ENCODE data around the gene LMBRD2. TPM values are rescaled to one million over a fixed set of nuclear protein-coding genes. Genes with fewer than 3 reads are reported as not detected.

LMBRD2 gene
- total and polyA plus RNA-seq, 2 of the 8 experiments (the other 6 are each of a cell fraction or from before 2014, with no cell fraction given), result 1.1 to 4.1 TPM

GRCh38 chr5:36147681-36148080 lies 4.0 kb downstream of the LMBRD2 start:
- H2BK20ac ChIP-seq (ENCODE audit: low read length), result no peak overlapping the region
- no peaks in the 10 kb centered on the region for H3K79me1 ChIP-seq (ENCODE audit: low read depth, low read length)
- no peak for FAIRE-seq
- no peak overlapping the region for H2BK5ac ChIP-seq (ENCODE audit: low read depth, low read length)
- no peak overlapping the region for H3K56ac ChIP-seq (replicated peaks; ENCODE audit: insufficient read length, low read depth, low read length)
- H3K9me3 ChIP-seq (ENCODE audit: insufficient read depth in 2 of 2, low read depth in 1 of 2, low read length in 1 of 2), result no peaks in the 10 kb centered on the region
- no peak overlapping the region for H3K9ac ChIP-seq (replicated peaks in 1 of 4; ENCODE audit: extremely low read depth in 1 of 4, low read depth in 3 of 4, low read length in 3 of 4)
- H3K27me3 ChIP-seq (replicated peaks in 1 of 4; ENCODE audit: control insufficient read depth in 3 of 4, extremely low read depth in 1 of 4, insufficient read depth in 3 of 4, low read length in 3 of 4), result no peaks in the 10 kb centered on the region
- ChIA-PET CTCF (ENCODE audit: partially characterized antibody) (no interaction called here), POLR2A (ENCODE audit: partially characterized antibody) (no interaction called here)
- no peak overlapping the region for H3K23ac ChIP-seq (ENCODE audit: insufficient read length)
- H3K4me3 ChIP-seq (ENCODE audit: extremely low read depth in 1 of 4, insufficient read depth in 2 of 4, low read depth in 3 of 4, low read length in 4 of 4), result no peak overlapping the region
- no peaks in the 10 kb centered on the region for H3K36me3 ChIP-seq (ENCODE audit: control insufficient read depth in 2 of 4, insufficient read depth in 4 of 4, low read length in 3 of 4)
- no peak overlapping the region for H3K14ac ChIP-seq (ENCODE audit: insufficient read length)
- H4K8ac ChIP-seq (ENCODE audit: extremely low read depth, insufficient read depth, low read length), result no peak overlapping the region
- peaks cover 0 to 6% of the 10 kb centered on the region in 2 experiments; a peak in 2 of 4 replicates for H3K79me2 ChIP-seq (ENCODE audit: control insufficient read depth in 1 of 2, insufficient read depth in 2 of 2, low read length in 2 of 2)
- no peak overlapping the region for H3K27ac ChIP-seq (ENCODE audit: low read depth, low read length)
- H2AK5ac ChIP-seq (ENCODE audit: low read depth, low read length), result no peak overlapping the region
- 73% methylated on average over 2 of the region's 2 CpGs; no CpG with 5 or more reads in 1 of the 2 experiments for WGBS, 2 experiments (ENCODE audit: extremely low coverage in 1 of 2, insufficient coverage in 1 of 2, insufficient read length in 1 of 2, insufficient replicate concordance in 2 of 2, low coverage in 1 of 2, low lambda C conversion rate in 2 of 2, missing lambda C conversion rate in 1 of 2)
- H3K4ac ChIP-seq (replicated peaks; ENCODE audit: insufficient read length, low read depth, low read length), result no peak overlapping the region
- no peak overlapping the region for H2BK12ac ChIP-seq (ENCODE audit: low read depth, low read length)
- H2BK120ac ChIP-seq (replicated peaks; ENCODE audit: low read depth, low read length), result no peak overlapping the region
- H4K91ac ChIP-seq (replicated peaks; ENCODE audit: insufficient read length, low read length), result no peak overlapping the region
- peaks cover 12% of the 10 kb centered on the region; the same call in 1 of the 2 replicates for H3K23me2 ChIP-seq (ENCODE audit: low read depth, low read length)
- no peaks in the 10 kb centered on the region for H4K20me1 ChIP-seq (replicated peaks in 1 of 2; ENCODE audit: control insufficient read depth in 1 of 2, insufficient read depth in 2 of 2, low read length in 2 of 2)
- no peak for DNase-seq (ENCODE audit: low read depth in 1 of 2, low spot score in 2 of 2)
- TF ChIP-seq SIRT6 (IDR thresholded peaks at IDR 0.05; ENCODE audit: low read length), result no peak
- no peak for TF ChIP-seq SIX5 (IDR thresholded peaks at IDR 0.05; ENCODE audit: low read depth, low read length)
- TF ChIP-seq, protein P1, sequence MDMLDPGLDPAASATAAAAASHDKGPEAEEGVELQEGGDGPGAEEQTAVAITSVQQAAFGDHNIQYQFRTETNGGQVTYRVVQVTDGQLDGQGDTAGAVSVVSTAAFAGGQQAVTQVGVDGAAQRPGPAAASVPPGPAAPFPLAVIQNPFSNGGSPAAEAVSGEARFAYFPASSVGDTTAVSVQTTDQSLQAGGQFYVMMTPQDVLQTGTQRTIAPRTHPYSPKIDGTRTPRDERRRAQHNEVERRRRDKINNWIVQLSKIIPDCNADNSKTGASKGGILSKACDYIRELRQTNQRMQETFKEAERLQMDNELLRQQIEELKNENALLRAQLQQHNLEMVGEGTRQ (IDR thresholded peaks at IDR 0.05; ENCODE audit: low read length), result no peak
- TF ChIP-seq EGR1 (IDR thresholded peaks at IDR 0.05; ENCODE audit: borderline replicate concordance, low read depth, low read length), result no peak
- no peak overlapping the region for H2AFZ ChIP-seq (ENCODE audit: low read length)
- H3K4me2 ChIP-seq (ENCODE audit: insufficient read depth in 1 of 2, low read depth in 2 of 2, low read length in 2 of 2), result no peak overlapping the region
- 0 out of 7 replicates have a peak, but pooled peaks cover 0 to 1% (median under 1%) of the 10 kb centered on the region in 4 experiments for H3K4me1 ChIP-seq (replicated peaks in 1 of 4; ENCODE audit: control insufficient read depth in 3 of 4, insufficient read depth in 4 of 4, low read length in 3 of 4)
- no peak overlapping the region for H4K5ac ChIP-seq (ENCODE audit: insufficient read length, low read depth, low read length)
- H2BK15ac ChIP-seq (ENCODE audit: low read length), result no peak overlapping the region
- no peak overlapping the region for H3K18ac ChIP-seq (ENCODE audit: extremely low read depth, low read length)

All from H1 (cell line).